ENCODE data around the gene ATP6V1G2.

The ATP6V1G2 gene

GRCh38 chr6:31547727-31548543, 1.5 kb upstream of the ATP6V1G2 start:
- DNase-seq (ENCODE audit: low spot score) = no peak

GRCh38 chr6:31546958-31547726, 734 bp upstream of the ATP6V1G2 start, which contains the start of gene NFKBIL1:
Gene NFKBIL1 (plus strand): TSS chr6:31547608. CDS start chr6:31547695, 87 bp downstream.
- DNase-seq (ENCODE audit: low spot score) = peak; percentile 95

GRCh38 chr6:31545291-31545690, 1.1 kb downstream of the ATP6V1G2 start:
- no peak for DNase-seq (ENCODE audit: low spot score)

GRCh38 chr6:31544676-31545075, 1.7 kb downstream of the ATP6V1G2 start:
- no peak for DNase-seq (ENCODE audit: low spot score)

GRCh38 chr6:31543639-31544038, 2.8 kb downstream of the ATP6V1G2 start:
- no peak for DNase-seq (ENCODE audit: low spot score)

GRCh38 chr6:31541658-31542521, 4.5 kb downstream of the ATP6V1G2 start, which contains the start of gene DDX39B:
Gene DDX39B (minus strand): TSS chr6:31542003. CDS start chr6:31540532, 1,471 bp downstream.
- peak; percentile 99 for DNase-seq (ENCODE audit: low spot score)

- peak; percentile 41 for DNase-seq (ENCODE audit: low spot score)
Observed at GRCh38 chr6:31541059-31541657, 5.2 kb downstream of the ATP6V1G2 start.

- no peak for DNase-seq (ENCODE audit: low spot score)
Observed at GRCh38 chr6:31540640-31541039, 5.8 kb downstream of the ATP6V1G2 start.

GRCh38 chr6:31538805-31539400, 7.5 kb downstream of the ATP6V1G2 start:
- DNase-seq (ENCODE audit: low spot score) = no peak

- DNase-seq (ENCODE audit: low spot score) = no peak
Observed at GRCh38 chr6:31535538-31536324, 10.7 kb downstream of the ATP6V1G2 start.

GRCh38 chr6:31534521-31535040, 11.8 kb downstream of the ATP6V1G2 start:
- no peak for DNase-seq (ENCODE audit: low spot score)

- DNase-seq (ENCODE audit: low spot score) = no peak
Observed at GRCh38 chr6:31534011-31534410, 12.4 kb downstream of the ATP6V1G2 start.

GRCh38 chr6:31533455-31533841, 13.0 kb downstream of the ATP6V1G2 start:
- DNase-seq (ENCODE audit: low spot score) = no peak

GRCh38 chr6:31532644-31533454, 13.6 kb downstream of the ATP6V1G2 start:
- DNase-seq (ENCODE audit: low spot score) = no peak

GRCh38 chr6:31531771-31532643, 14.4 kb downstream of the ATP6V1G2 start:
- no peak for DNase-seq (ENCODE audit: low spot score)

- DNase-seq (ENCODE audit: low spot score) = no peak
Observed at GRCh38 chr6:31531162-31531561, 15.2 kb downstream of the ATP6V1G2 start.

- no peak for DNase-seq (ENCODE audit: low spot score)
Observed at GRCh38 chr6:31530659-31531058, 15.7 kb downstream of the ATP6V1G2 start.

Measured in COLO829 (cell line).